Smooth muscle cell of bladder (primary cell): ENCODE results near the gene ZNF330. TPM values are rescaled to one million over a fixed set of nuclear protein-coding genes. Genes with fewer than 3 reads are reported as not detected.

Experiments used
- total RNA-seq: library from RNA; depleted of rRNA; stranded (reverse); fragments of >200 nt; gene quantifications from 2 replicates; pipeline ENCODE4 v1.2.3, GENCODE V29; 2014

Gene ZNF330
- total RNA-seq: 36.6 and 42.0 TPM in 2 replicates

DNA sequence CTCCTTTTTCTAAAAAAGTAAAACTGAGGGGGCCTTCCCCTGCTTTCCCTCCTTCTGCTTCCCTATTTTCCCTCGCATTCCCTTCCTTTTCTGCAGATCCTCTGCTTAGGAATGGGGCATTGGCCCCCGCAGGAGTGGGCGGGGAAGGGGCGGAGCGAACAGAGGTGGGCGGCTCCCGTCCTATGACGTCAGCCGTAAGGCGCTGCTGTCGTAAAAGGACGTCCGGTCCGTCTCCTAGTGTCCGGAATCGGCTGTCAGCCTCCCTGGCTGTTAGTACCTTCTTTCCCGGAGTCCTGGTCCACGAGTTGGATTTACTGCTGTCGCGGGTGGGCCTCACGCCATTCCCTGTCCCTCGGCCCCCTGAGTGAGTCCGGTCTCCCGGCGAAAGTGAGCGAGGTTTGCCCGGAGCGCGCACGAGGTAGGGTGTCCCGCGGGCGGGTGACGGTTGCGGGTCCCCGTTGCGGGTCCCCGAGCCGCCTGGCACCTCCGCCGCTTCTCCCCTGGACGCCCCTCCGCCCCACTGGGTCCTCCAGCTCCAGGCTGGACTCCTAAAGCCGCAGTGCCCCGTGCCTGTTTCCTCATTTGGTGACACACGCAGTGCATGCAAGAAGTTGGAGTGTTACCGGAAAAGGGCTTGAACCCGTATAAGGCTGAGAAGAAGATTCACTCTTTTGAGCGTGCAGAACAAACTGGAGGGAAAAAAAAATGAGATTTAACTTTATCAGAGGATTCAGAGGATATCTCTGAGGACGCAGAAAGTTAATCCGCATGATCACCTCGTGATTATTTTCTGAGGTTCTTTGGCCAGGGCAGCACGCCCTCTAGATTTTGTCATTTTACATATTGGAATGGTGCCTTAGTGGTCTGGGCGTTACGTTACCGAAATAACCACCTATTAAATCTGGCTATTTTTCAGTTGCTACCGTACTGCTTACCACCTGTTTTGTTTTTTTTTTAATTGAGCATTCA lies at the start of gene ZNF330:
Gene ZNF330, plus strand, starts transcription at position 205 of the 969 bp plus-strand sequence. CDS start 1,477 bp downstream, outside the sequence.

Other genes starting within 250 kb of the ZNF330 start
- gene RNF150, start 87.4 kb upstream of the ZNF330 start, total RNA-seq: 0.28 and 1.1 TPM in 2 replicates